Jurkat, Clone E6-1 (cell line): ENCODE data around the gene FAM167B.
"Not testable (repeated sequence)": the region's sequence is repeated elsewhere in the genome, so short reads cannot be mapped to it uniquely, and the experiment has no call there.

Experiments
- DNase-seq: peaks from one replicate; pipeline ENCODE4 v3.0.0-alpha.2; 2011; ENCODE audit warnings: low read depth, low spot score
- H3K4me3 ChIP-seq: 2 replicates; pipeline ENCODE4 v1.5.1; 2011; ENCODE audit warnings: mild to moderate bottlenecking, low read length, control low read depth, moderate library complexity

Gene FAM167B

GRCh38 chr1:32255072-32256071 is 8.3 kb downstream of the FAM167B start:
- DNase-seq: no peak
- H3K4me3 ChIP-seq: no peak overlapping the region

DNA sequence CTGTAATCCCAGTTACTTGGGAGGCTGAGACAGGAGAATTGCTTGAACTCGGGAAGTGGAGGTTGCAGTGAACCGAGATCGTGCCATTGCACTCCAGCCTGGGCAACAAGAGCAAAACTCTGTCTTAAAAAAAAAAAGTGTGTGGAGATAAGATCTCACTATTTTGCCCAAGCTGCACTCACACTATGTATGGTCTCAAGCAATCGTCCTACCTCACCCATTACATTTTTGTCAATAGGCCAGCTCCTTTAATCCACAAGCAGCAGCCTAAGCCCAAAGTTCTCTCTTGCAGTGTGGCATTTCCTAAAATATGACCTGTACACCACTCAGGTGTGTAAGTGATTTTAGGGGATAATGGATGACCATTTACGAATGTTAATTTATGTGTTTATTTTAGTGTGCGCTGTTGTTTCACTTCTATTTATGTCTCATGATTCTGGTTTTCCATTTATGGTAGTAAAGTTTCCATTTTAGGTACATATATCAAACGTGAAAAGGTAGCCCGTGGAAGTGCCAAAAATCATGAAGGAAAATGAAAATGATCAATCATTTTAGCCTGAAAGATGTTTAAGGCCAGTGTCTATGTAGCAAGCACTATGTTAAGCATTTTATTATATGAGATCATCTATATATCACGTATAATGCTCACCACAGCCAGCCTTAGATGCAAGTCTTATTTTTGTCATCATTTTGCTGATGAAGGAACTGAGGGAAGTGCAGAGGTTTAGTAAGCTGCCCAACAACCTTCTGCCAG is 9.6 kb downstream of the FAM167B start:
- H3K4me3 ChIP-seq: no peak overlapping the region
- DNase-seq: no peak

GRCh38 chr1:32257227-32257508 is 10.1 kb downstream of the FAM167B start:
- no peak overlapping the region for H3K4me3 ChIP-seq
- DNase-seq: no peak

GRCh38 chr1:32263236-32263593 is 16.2 kb downstream of the FAM167B start:
- H3K4me3 ChIP-seq, DNase-seq: not testable (repeated sequence)

DNA sequence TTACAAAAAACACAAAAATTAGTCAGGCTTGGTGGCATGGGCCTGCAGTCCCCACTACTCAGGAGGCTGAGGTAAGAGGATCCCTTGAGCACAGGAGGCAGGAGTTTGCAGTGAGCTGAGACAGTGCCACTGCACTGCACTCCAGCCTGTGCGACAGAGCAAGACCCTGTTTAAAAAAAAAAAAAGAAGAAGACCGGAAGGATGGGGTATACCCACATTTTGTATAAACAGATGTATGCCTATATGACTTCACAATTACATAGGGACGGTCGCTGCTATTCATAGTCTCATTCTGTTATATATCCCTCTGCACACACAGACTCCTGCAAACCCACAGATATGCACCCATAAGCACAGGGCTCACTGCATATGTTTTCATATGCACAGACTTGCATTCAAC is 16.7 kb downstream of the FAM167B start:
- H3K4me3 ChIP-seq: no peak overlapping the region; the same call in 1 of the 2 replicates
- DNase-seq: peak; percentile 85

GRCh38 chr1:32265846-32266245 is 18.8 kb downstream of the FAM167B start:
- no peak for DNase-seq
- H3K4me3 ChIP-seq: no peak overlapping the region

DNA sequence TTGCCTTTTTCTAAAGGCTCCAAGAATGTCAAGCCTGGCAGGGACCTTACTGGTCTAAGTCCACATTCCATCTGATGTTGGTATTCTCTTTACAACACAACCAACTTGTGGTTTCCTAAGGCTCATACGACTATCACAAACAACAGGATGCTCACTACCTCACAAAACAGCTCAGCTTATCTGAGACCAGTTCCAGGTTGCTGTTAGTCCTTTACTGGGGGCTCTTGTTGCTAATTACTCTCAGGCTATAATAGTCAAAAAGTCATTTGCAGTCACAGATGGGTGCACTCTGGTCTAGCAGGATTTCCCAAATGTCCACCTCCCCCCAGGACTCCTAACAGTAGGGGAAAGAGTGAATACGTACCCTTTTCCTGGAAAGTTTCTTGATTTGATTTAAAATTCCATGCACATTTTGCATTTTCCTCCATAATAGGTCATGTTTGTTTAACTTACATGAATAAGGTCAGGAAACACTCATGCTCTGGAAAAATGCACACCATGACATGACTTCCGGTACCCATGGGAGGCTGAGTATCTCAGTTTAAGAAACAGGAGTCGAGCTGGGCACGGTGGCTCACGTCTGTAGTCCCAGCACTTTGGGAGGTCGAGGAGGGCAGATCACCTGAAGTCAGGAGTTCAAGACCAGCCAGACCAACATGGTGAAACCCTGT is 20.0 kb downstream of the FAM167B start:
- peak; percentile 76 for DNase-seq
- H3K4me3 ChIP-seq: no peak overlapping the region

DNA sequence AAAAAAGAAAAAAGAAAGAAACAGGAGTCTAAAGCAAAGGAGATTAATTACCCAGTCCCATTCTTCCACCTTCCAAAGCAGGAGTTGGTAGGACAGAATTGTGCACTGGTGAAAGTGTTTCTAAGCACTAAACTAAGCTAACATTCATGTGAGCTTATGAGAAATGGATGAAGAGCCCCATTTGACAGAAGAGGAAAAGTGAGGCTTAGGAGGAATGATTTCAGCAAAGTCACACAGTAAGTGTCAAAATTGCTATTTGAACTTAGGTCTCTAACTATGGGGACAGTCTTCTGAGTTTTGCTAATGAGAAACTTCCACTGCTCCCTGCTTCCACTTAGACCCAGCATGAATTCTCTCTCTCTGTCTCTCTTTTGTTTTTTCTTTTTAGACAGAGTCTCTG is 22.7 kb downstream of the FAM167B start:
- no peak for DNase-seq
- H3K4me3 ChIP-seq: no peak overlapping the region

DNA sequence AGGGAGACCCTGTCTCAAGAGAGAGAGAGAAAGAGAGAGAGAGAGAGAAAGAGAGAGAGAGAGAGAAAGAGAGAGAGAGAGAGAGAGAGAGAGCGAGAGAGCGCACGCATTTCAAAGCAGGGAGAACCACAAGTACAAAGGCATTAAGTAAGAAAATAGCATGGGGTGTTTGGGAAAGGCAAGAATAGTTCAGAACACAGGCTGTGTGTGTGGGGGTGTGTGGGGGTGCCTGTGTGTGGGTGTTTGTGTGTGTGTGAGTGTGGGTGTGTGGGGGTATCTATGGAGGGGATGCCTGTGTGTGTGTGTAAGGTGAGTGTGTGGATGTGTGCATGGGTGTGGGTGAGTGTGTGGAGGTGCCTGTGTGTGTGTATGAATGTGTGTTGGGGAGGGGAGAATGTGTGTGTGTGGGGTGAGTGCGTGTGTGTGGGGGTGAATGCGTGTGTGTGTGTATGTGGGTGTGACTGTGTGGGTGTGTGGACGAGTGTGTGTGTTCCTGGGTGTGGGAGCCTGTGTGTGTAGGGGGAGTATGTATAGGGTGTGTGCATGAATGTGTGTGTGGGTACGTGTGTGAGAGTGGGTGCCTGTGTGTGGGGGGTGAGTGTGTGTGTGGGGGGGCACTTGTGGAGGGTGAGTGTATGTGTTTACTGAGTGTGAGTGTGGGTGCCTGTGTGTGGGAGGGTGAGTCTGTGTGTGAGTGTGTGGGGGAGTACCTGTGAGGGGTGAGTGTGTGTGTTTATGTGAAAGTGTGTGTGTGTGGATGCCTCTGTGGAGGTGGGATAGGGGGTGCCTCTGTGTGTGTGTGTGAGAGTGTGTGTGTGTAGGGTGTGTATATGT is 25.8 kb downstream of the FAM167B start:
- DNase-seq: peak; percentile 70
- peak overlapping the region; percentile 97 for H3K4me3 ChIP-seq

DNA sequence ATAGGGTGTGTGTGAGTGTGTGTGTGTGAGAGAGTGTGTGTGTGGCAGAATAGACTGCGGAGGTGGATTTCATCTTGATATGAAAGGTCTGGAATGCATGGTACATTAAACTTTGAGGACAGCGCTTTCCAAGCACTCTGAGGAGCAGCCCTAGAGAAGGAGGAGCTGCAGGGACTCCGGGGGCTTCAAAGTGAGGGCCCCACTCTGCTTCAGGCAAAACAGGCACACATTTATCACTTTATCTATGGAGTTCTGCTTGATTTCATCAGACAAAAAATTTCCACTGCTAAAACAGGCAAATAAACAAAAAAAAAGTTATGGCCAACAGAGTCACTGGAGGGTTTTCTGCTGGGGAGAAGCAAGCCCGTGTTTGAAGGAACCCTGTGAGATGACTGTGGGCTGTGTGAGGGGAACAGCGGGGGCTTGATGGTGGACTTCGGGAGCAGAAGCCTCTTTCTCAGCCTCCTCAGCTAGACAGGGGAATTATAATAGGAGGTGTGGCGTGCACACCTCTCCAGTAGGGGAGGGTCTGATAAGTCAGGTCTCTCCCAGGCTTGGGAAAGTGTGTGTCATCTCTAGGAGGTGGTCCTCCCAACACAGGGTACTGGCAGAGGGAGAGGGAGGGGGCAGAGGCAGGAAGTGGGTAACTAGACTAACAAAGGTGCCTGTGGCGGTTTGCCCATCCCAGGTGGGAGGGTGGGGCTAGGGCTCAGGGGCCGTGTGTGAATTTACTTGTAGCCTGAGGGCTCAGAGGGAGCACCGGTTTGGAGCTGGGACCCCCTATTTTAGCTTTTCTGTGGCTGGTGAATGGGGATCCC is 26.6 kb downstream of the FAM167B start:
- DNase-seq: peak; percentile 99
- H3K4me3 ChIP-seq: peak overlapping the region; percentile 97

GRCh38 chr1:32274646-32275340 is 27.8 kb downstream of the FAM167B start:
- DNase-seq: no peak
- H3K4me3 ChIP-seq: peak overlapping the region; percentile 97

DNA sequence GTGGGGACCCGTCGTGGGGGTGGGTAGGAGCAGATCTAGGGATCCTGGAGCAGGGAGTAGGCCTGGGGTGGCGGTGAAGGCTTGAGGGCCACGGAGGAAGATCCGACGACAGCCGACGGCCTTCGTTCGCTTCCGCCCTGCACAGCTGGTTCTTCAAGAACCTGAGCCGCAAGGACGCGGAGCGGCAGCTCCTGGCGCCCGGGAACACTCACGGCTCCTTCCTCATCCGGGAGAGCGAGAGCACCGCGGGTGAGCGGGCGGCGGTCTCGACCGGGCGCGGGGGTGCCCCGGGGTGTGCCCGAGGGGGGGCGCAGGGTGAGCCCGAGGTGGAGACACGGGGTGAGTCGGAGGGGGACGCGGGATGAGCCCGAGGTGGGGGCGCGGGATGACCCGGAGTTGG is 28.4 kb downstream of the FAM167B start:
- H3K4me3 ChIP-seq: peak overlapping the region; percentile 97
- DNase-seq: no peak

- peak overlapping the region; percentile 97 for H3K4me3 ChIP-seq
- no peak for DNase-seq
Measured at GRCh38 chr1:32276032-32276782, 29.2 kb downstream of the FAM167B start.

- H3K4me3 ChIP-seq, DNase-seq: not testable (repeated sequence)
Measured at GRCh38 chr1:32284777-32285176, 37.8 kb downstream of the FAM167B start.

GRCh38 chr1:32285658-32286057 is 38.6 kb downstream of the FAM167B start:
- no peak for DNase-seq
- H3K4me3 ChIP-seq: no peak overlapping the region

- no peak overlapping the region for H3K4me3 ChIP-seq
- no peak for DNase-seq
Measured at GRCh38 chr1:32286763-32287162, 39.7 kb downstream of the FAM167B start.

- no peak overlapping the region for H3K4me3 ChIP-seq
- no peak for DNase-seq
Measured at GRCh38 chr1:32289256-32289655, 42.2 kb downstream of the FAM167B start.
